Fibroblast of mammary gland (primary cell): ENCODE results near the gene CD164.
"Not testable (repeated sequence)": the region's sequence is repeated elsewhere in the genome, so short reads cannot be mapped to it uniquely, and the experiment has no call there.

Experiments used
- DNase-seq: peaks from one replicate; pipeline ENCODE4 v3.0.0-alpha.2; 2010; ENCODE audit warnings: low read depth
- H3K4me3 ChIP-seq: 2 replicates; pipeline ENCODE4 v1.5.1; 2011; ENCODE audit warnings: low read depth, mild to moderate bottlenecking, low read length, moderate library complexity; ENCODE audit not compliant: control insufficient read depth
- TF ChIP-seq, protein P1 (sequence below): conservative IDR thresholded peaks from 2 replicates; pipeline ENCODE4 v1.5.1; 2011; ENCODE audit warnings: low read depth, low read length, inconsistent platforms; ENCODE audit not compliant: control insufficient read depth, insufficient read depth

The CD164 gene

DNA sequence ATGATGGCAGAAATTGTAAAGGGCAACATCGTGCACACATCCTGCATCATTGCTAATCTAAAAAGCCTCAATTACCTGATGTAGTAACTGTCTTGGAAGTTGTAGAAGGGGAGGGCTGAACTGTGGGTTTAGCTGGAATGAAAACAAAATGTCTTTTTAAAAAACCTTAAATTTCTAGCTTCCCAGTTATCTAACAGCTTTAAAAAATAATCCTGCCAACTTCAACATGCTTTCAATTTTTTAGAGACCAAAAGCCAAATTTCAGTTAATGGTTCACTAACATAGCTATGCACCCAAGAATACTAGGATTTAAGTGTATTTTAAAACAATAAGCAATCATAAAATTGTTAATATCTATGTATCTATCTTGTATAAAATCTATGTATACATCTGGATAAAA is 11.9 kb downstream of the CD164 start:
- DNase-seq, result no peak
- no peak overlapping the region for H3K4me3 ChIP-seq
- TF ChIP-seq, protein P1, sequence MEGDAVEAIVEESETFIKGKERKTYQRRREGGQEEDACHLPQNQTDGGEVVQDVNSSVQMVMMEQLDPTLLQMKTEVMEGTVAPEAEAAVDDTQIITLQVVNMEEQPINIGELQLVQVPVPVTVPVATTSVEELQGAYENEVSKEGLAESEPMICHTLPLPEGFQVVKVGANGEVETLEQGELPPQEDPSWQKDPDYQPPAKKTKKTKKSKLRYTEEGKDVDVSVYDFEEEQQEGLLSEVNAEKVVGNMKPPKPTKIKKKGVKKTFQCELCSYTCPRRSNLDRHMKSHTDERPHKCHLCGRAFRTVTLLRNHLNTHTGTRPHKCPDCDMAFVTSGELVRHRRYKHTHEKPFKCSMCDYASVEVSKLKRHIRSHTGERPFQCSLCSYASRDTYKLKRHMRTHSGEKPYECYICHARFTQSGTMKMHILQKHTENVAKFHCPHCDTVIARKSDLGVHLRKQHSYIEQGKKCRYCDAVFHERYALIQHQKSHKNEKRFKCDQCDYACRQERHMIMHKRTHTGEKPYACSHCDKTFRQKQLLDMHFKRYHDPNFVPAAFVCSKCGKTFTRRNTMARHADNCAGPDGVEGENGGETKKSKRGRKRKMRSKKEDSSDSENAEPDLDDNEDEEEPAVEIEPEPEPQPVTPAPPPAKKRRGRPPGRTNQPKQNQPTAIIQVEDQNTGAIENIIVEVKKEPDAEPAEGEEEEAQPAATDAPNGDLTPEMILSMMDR, result no peak

DNA sequence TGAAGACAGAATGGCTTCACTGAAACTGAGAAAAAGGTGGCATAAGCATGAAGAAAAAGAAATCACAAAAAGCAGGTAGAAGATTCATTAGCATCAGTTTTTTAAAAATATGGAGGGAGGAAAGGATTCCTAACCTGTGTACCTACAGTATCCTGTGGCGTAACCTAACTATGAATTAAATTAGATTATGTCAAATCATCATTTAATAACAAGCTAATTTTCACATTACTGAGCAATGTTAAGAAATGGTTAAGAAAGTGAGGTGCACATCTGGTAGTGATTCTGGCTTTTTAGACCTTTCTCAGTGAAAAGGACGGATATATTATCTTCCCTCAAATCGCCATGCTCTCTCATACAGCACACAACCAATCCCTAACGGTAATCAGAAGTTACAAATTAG is 12.5 kb downstream of the CD164 start:
- DNase-seq, result no peak

DNA sequence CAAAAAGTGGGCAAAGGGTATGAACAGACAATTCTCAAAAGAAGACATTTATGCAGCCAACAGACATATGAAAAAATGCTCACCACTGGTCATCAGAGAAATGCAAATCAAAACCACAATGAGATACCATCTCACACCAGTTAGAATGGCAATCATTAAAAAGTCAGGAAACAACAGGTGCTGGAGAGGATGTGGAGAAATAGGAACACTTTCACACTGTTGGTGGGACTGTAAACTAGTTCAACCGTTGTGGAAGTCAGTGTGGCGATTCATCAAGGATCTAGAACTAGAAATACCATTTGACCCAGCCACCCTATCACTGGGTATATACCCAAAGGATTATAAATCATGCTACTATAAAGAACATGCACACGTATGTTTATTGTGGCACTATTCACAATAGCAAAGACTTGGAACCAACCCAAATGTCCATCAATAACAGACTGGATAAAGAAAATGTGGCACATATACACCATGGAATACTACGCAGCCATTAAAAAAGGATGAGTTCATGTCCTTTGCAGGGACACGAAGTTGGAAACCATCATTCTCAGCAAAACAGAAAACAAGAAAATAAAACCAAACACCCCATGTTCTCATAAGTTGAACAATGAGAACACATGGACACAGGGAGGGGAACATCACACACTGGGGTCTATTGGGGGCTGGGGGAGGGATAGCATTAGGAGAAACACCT is 17.7 kb downstream of the CD164 start:
- DNase-seq, H3K4me3 ChIP-seq: not testable (repeated sequence)

More for the DNA sequence above, 12.5 kb downstream of the CD164 start:
- no peak overlapping the region for H3K4me3 ChIP-seq
- TF ChIP-seq, protein P1, result no peak

DNA sequence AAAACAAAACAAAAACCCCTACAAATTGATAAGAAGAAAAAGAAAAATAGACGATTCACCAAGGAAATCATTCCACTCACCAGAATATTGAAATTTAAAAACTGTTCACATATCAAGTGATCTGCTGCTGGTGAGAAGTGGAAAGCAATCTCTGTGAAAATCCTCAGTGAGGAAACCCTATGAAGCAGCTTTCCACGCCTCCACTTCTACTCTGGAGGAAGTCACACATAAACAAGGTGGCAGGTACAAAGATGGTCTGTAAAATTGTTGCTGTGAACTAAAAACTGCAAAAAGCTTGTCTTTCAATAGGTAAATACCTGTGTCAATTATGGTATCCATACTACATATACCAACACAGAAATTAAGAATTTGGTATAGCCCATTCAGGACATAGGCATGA is 18.5 kb downstream of the CD164 start:
- TF ChIP-seq, protein P1, result no peak
- H3K4me3 ChIP-seq, result no peak overlapping the region
- no peak for DNase-seq

DNA sequence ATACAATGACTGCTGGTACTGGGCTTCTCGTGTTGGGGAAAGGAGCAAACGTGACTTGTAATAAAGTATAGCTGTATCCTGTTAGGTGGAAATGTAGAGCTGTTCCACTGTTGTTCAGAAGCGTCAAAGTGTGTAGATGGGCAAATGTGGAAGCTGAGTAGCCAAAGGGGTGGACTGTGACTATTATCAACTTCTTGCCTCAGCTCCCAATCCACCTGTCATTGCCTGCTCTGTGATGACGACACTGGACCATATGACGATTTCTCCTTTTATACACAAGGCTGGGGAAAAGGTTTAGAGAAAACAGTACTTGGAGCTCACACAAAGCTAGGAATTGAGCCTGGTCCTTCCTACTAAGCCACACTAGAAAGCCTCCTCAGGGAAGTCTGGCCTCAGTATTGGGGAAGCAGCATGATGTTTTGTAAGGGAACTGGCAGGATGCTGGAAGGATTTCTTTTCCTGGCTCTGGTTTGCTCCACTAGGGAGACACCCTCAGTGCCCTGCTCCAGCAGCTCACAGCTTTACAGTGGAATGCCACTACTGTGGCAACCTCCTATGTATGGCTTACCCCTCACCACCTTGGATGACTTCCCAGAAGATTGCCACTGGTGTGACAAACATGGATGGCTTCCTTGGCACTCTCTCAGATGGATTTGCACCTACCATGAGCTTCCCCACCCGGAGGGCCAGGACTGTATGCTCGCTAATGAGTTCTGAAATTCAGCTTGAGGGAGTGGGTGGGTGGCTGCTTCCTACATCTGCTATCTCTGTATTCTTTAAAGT is 20.0 kb downstream of the CD164 start:
- no peak overlapping the region for H3K4me3 ChIP-seq
- TF ChIP-seq, protein P1, result no peak
- no peak for DNase-seq

DNA sequence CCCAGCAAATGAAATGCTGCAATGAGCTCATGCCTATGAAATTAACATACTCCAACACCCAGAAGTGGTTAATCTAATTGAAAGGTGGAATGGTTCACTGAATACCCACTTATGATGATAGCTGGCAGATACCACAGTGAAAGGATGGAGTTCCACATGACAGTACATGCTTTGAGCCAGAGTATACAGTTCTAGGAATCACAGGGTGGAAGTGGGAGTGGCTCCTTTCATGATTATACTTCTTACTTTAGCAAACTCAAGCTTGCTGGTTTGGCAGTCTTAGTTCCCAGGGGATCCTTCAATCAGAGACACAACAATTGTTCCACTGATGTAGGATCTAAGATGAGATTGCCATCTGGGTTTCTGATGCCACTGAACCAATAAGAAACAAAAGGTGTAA is 21.5 kb downstream of the CD164 start:
- DNase-seq, result no peak
- H3K4me3 ChIP-seq, result no peak overlapping the region
- TF ChIP-seq, protein P1, result no peak

DNA sequence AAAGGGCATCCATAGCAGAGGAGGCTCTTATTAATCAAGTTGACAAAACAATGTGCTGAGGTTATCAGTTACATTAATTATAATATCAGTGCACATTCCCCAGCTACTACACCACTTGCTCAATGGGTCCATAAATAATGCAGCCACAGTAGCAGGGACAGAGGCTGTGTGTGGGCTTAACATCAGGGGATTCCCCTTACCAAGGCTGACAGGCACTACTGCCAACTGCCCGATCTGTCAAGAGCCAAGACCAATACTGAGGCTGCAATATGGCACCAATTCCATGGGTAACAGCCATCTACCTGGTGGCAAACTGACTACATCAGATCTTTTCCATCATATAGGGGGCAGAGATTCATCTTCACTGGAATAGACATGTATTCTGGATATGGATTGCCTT is 22.0 kb downstream of the CD164 start:
- TF ChIP-seq, protein P1, result no peak
- no peak overlapping the region for H3K4me3 ChIP-seq
- no peak for DNase-seq
